ENCODE results near the gene SCN8A.
"Not testable (repeated sequence)": the region's sequence is repeated elsewhere in the genome, so short reads cannot be mapped to it uniquely, and the experiment has no call there.

Gene SCN8A

GRCh38 chr12:51549637-51550036, 41.4 kb upstream of the SCN8A start:
- no peaks in the 10 kb centered on the region for H3K27me3 ChIP-seq (ENCODE audit: insufficient read depth, poor library complexity, severe bottlenecking)

DNA sequence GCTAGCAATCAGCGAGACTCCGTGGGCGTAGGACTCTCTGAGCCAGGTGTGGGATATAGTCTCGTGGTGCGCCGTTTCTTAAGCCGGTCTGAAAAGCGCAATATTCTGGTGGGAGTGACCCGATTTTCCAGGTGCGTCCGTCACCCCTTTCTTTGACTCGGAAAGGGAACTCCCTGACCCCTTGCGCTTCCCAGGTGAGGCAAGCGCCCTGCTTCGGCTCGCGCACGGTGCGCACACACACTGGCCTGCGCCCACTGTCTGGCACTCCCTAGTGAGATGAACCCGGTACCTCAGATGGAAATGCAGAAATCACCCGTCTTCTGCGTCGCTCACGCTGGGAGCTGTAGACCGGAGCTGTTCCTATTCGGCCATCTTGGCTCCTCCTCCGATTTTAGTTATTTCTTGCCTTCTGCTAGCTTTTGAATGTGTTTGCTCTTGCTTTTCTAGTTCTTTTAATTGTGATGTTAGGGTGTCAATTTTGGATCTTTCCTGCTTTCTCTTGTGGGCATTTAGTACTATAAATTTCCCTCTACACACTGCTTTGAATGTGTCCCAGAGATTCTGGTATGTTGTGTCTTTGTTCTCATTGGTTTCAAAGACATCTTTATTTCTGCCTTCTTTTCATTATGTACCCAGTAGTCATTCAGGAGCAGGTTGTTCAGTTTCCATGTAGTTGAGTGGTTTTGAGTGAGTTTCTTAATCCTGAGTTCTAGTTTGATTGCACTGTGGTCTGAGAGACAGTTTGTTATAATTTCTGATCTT, 22.6 kb upstream of the SCN8A start:
- not testable (repeated sequence) for H3K27ac ChIP-seq (replicated peaks); H3K4me3 ChIP-seq (replicated peaks; ENCODE audit: insufficient read depth, low read length); DNase-seq (ENCODE audit: low read depth in 1 of 2, low spot score in 1 of 2); H3K27me3 ChIP-seq (ENCODE audit: insufficient read depth, poor library complexity, severe bottlenecking)

More at GRCh38 chr12:51549637-51550036, 41.4 kb upstream of the SCN8A start:
- H3K27ac ChIP-seq (replicated peaks): no peak overlapping the region
- no peak for TF ChIP-seq SPI1 (IDR thresholded peaks at IDR 0.05; ENCODE audit: borderline replicate concordance, low read depth)
- no peak for TF ChIP-seq GABPA (IDR thresholded peaks at IDR 0.05; ENCODE audit: low read depth)
- TF ChIP-seq, protein P1, sequence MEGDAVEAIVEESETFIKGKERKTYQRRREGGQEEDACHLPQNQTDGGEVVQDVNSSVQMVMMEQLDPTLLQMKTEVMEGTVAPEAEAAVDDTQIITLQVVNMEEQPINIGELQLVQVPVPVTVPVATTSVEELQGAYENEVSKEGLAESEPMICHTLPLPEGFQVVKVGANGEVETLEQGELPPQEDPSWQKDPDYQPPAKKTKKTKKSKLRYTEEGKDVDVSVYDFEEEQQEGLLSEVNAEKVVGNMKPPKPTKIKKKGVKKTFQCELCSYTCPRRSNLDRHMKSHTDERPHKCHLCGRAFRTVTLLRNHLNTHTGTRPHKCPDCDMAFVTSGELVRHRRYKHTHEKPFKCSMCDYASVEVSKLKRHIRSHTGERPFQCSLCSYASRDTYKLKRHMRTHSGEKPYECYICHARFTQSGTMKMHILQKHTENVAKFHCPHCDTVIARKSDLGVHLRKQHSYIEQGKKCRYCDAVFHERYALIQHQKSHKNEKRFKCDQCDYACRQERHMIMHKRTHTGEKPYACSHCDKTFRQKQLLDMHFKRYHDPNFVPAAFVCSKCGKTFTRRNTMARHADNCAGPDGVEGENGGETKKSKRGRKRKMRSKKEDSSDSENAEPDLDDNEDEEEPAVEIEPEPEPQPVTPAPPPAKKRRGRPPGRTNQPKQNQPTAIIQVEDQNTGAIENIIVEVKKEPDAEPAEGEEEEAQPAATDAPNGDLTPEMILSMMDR (IDR thresholded peaks at IDR 0.05; ENCODE audit: insufficient read depth, low read length): no peak
- TF ChIP-seq POLR2AphosphoS5 (IDR thresholded peaks at IDR 0.05; ENCODE audit: low read depth): no peak
- no peak for TF ChIP-seq REST (IDR thresholded peaks at IDR 0.05; ENCODE audit: insufficient replicate concordance, low read depth)
- DNase-seq (ENCODE audit: low read depth in 1 of 2, low spot score in 1 of 2): no peak
- no peak overlapping the region for H3K4me3 ChIP-seq (replicated peaks; ENCODE audit: insufficient read depth, low read length)

DNA sequence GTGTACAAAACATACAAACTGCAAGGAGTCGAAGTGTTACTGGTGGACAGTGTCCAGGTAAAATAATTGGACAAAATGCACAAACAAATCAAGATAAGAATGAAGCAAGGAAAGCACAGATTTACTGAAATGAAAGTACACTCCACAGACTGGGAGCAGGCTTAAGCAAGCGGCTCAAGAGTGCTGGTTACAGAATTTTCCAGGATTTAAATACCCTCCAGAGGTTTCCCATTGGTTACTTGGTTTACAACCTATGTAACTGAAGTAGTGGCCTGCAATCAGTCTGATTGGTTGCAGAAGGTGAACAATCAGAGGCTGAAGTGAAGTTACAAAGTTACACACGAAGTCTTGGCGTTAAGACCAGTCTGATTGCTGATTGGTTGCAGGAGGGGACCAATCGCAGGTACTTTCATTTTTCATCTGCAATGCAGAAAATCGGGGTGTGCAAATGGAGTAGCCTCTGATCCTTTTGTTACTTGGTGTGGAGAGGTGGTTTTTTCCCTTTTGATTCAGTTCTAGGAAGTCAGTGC, 11.6 kb upstream of the SCN8A start:
- DNase-seq (ENCODE audit: low read depth in 1 of 2, low spot score in 1 of 2): no peak
- Histone ChIP-seq H3K4me3 (replicated peaks; ENCODE audit: insufficient read depth, low read length) (no peak overlapping the region), H3K27me3 (ENCODE audit: insufficient read depth, poor library complexity, severe bottlenecking) (peaks cover 8% of the 10 kb centered on the region), H3K27ac (replicated peaks) (no peak overlapping the region)
- TF ChIP-seq POLR2AphosphoS5 (IDR thresholded peaks at IDR 0.05; ENCODE audit: low read depth): no peak
- no peak for TF ChIP-seq REST (IDR thresholded peaks at IDR 0.05; ENCODE audit: insufficient replicate concordance, low read depth)
- TF ChIP-seq SPI1 (IDR thresholded peaks at IDR 0.05; ENCODE audit: borderline replicate concordance, low read depth): no peak
- TF ChIP-seq, protein P1 (IDR thresholded peaks at IDR 0.05; ENCODE audit: insufficient read depth, low read length): no peak
- no peak for TF ChIP-seq GABPA (IDR thresholded peaks at IDR 0.05; ENCODE audit: low read depth)

DNA sequence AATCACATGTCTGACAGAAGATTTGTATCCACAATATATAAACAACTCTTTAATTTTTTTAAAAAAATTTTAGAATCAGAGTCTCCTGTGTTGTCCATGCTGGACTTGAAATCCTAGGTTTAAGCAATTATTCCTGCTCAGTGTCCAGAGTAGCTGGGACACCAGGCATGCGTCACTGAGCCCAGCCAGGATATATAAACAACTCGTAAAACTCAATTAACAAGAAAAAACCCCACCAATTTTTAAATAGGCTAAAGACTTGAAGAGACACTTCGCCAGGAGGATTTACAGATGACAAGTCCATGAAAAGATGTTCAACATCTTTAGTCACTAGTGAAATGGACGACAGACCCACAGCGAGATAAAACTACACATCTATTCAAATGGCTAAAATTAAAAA, 2.0 kb upstream of the SCN8A start:
- DNase-seq (ENCODE audit: low read depth in 1 of 2, low spot score in 1 of 2): no peak
- TF ChIP-seq POLR2AphosphoS5 (IDR thresholded peaks at IDR 0.05; ENCODE audit: low read depth) (no peak), REST (IDR thresholded peaks at IDR 0.05; ENCODE audit: insufficient replicate concordance, low read depth) (no peak)
- TF ChIP-seq, protein P1 (IDR thresholded peaks at IDR 0.05; ENCODE audit: insufficient read depth, low read length): no peak
- Histone ChIP-seq H3K27me3 (ENCODE audit: insufficient read depth, poor library complexity, severe bottlenecking) (peaks cover 42% of the 10 kb centered on the region), H3K27ac (replicated peaks) (no peak overlapping the region), H3K4me3 (replicated peaks; ENCODE audit: insufficient read depth, low read length) (no peak overlapping the region)

Data from HL-60 (cell line).